Immature natural killer cell (primary cell): ENCODE measurements around the gene SMG6. TPM values are rescaled to one million over a fixed set of nuclear protein-coding genes. Genes with fewer than 3 reads are reported as not detected.

Source experiments
- DNase-seq, 3 donors: peaks; one replicate each; pipeline ENCODE4 v3.0.0; 2022; ENCODE audit warnings: mixed read lengths in 1 of 3
- H3K27ac Mint-ChIP-seq, 6 donors: one replicate each; pipeline ENCODE4 v1.8.0; 2020; ENCODE audit warnings: mixed read lengths in 6 of 6, mild to moderate bottlenecking in 5 of 6, inconsistent platforms in 4 of 6, moderate library complexity in 3 of 6
- H3K27me3 Mint-ChIP-seq, 3 donors: one replicate each; pipeline ENCODE4 v1.8.0; 2020 to 2021; ENCODE audit warnings: low read depth in 3 of 3, mild to moderate bottlenecking in 3 of 3, mixed read lengths in 3 of 3, moderate library complexity in 3 of 3, inconsistent platforms in 1 of 3
- H3K36me3 Mint-ChIP-seq, 3 donors: one replicate each; pipeline ENCODE4 v1.8.0; 2020; ENCODE audit warnings: mixed read lengths in 3 of 3, inconsistent platforms in 2 of 3, mild to moderate bottlenecking in 2 of 3
- H3K4me1 Mint-ChIP-seq, 2 donors: one replicate each; pipeline ENCODE4 v1.8.0; 2020; ENCODE audit warnings: inconsistent platforms in 2 of 2, mild to moderate bottlenecking in 2 of 2, mixed read lengths in 2 of 2, moderate library complexity in 1 of 2
- H3K4me3 Mint-ChIP-seq, 5 donors: one replicate each; pipeline ENCODE4 v1.8.0; 2020; ENCODE audit warnings: mild to moderate bottlenecking in 5 of 5, mixed read lengths in 5 of 5, inconsistent platforms in 3 of 5, moderate library complexity in 3 of 5
- H3K9me3 Mint-ChIP-seq, 6 donors: one replicate each; pipeline ENCODE4 v1.8.0; 2020; ENCODE audit warnings: mild to moderate bottlenecking in 6 of 6, mixed read lengths in 6 of 6, inconsistent platforms in 4 of 6, moderate library complexity in 3 of 6
- polyA plus RNA-seq, 3 donors: library from polyadenylated mRNA; unstranded; fragments of 300-500 nt; fragmentation: Illumina TruSeq; gene quantifications; one replicate each; pipeline ENCODE4 v1.2.3, GENCODE V29; 2021

The SMG6 gene
- polyA plus RNA-seq, result 1 to 10 TPM; 1.6 to 9.8 (median 4.7) TPM

DNA sequence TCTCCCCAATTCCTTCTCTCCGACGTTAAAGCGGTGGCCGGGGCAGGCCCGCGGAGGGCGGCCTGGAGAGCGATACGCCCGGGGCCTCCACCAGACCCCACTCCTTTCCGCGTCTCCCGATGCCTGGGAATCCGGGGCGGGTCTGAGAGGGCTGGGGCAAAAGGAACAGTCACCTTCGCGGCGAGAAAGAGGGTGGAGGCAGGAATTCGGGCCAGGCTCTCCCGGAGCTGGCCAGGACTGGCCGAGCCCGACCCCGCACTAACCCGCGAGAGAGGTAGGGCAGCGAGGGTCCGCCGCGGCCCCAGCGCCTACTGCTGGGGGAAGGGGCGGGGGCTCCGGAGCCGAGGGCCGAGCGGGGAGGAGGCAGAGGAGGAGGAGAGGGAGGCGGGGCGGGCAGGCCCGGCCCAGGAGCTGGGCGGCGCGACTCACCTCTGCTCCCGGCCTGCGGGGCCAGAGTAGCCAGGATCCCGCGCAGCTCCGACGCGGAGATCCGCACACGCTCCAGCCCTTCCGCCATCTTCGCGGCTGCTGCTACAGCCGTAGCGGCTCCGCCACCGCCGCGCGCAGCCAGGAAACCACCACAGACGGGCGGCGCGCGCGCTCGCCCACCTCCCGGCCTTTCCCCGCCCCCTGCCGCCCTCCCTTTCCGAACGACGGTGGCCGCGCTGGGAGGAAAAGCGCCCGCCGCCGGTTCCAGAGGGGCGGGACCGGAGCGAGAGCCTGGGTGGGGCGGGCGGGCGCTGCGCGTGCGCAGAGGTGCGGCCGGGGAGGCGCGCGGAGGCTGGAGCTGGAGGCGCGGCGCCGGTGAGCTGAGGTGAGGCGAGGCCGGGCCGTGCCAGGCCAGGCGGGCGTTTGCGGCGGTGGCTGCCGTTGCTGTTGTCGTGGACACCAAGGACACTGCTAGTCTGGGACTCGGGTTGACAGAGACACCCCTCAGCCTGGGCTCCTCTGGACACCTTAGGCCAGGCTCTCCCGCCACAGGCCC, at the start of gene SMG6, which contains the start of gene SRR:
Gene SMG6, minus strand, starts transcription at position 582 of the 985 bp plus-strand sequence. Its CDS starts 65 bp downstream, at position 517.
Gene SRR, plus strand, starts transcription at position 747 of the 985 bp plus-strand sequence. CDS start 11,611 bp downstream, outside the sequence.
- H3K27me3 Mint-ChIP-seq, result peaks cover 3 to 8% (median 4%) of the 10 kb centered on the region in 3 donors
- peak within 1 kb of the TSS; percentile 89 to 93 (median 92) for H3K4me3 Mint-ChIP-seq
- DNase-seq, result peak; percentile 89 to 93 (median 91)
- H3K9me3 Mint-ChIP-seq, result no peaks in the 10 kb centered on the region
- H3K27ac Mint-ChIP-seq, result peak within 1 kb of the TSS; percentile 72 to 93 (median 88)
- H3K4me1 Mint-ChIP-seq, result peaks cover 41 to 48% of the 10 kb centered on the region in 2 donors
- H3K36me3 Mint-ChIP-seq, result peaks cover 7 to 9% (median 8%) of the 10 kb centered on the region in 3 donors

- no peak overlapping the region for H3K27ac Mint-ChIP-seq
- H3K36me3 Mint-ChIP-seq, result no peaks in the 10 kb centered on the region
- no peak overlapping the region for H3K4me3 Mint-ChIP-seq
- H3K4me1 Mint-ChIP-seq, result peaks cover 16 to 20% of the 10 kb centered on the region in 2 donors
- no peaks in the 10 kb centered on the region for H3K9me3 Mint-ChIP-seq
- peaks cover 0 to 5% (median 0%) of the 10 kb centered on the region in 3 donors for H3K27me3 Mint-ChIP-seq
- no peak for DNase-seq
These were observed 47.7 kb upstream of the SMG6 start for GRCh38 chr17:2351269-2351668.

DNA sequence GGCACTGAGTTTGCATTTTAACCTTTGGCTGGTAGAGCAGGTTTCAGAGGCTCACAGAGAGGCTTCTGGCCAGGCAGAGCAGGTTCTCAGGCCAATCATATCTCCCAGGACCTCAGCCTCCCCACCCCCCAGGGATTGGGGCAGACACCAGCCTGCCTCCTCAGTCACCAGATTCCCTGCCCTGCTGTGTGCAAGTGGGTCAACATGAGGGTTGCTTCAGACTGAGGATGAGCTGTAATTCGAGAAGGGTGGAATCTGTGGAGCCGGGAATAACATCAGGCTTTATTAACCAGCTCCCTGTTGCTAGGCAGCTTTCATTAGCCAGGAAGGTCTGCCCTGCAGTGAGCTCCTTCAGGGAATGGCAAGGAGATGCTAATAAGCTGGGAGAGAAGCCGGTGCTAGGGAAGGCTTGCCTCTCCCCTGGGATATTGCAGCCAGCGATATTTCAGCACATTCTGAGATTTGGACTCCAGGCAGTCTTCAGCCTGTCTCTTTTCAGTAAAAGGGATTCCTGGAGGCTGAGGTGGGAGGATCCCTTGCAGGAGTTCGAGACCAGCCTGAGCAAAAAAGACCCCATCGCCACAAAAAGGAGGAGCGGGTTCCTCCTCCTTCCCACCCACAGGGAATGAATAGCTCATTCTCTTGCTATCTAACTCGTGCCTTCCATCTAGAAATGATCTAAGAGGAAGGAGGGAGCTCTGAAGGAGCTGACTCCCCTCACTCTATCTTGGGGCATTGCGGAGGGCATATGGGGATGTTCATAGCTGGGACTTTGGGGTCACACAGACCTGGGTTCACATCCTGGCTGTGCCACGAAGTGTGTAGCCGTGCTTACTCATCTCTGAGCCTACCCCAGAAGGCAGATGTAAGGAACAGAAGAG, 44.5 kb upstream of the SMG6 start:
- no peak overlapping the region for H3K27ac Mint-ChIP-seq
- H3K4me3 Mint-ChIP-seq, result no peak overlapping the region
- peaks cover 1 to 3% of the 10 kb centered on the region in 2 donors for H3K4me1 Mint-ChIP-seq
- peaks cover 0 to 4% (median 2%) of the 10 kb centered on the region in 3 donors for H3K27me3 Mint-ChIP-seq
- peaks cover 0 to 5% (median 4%) of the 10 kb centered on the region in 3 donors for H3K36me3 Mint-ChIP-seq
- H3K9me3 Mint-ChIP-seq, result no peaks in the 10 kb centered on the region
- no peak for DNase-seq

DNA sequence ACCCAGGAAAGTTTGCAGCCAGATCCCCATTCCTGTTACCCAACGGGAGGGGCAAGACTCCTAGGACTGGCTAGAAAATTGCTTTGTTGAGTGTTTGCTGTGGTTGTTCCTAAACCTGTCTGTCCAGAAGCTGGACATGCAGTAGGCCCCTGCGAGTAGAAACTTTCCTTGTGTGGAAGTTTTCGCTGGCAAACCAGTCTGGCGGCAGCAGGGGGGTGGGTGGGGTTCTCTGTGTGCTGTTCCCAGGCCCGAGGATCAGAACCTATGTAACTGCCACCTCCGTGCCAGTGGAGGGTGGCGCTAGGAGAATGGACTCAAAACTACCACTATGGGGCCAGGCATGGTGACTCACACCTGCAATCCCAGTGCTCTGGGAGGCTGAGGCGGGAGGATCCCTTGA, 42.9 kb upstream of the SMG6 start:
- Mint-ChIP-seq H3K9me3 (no peaks in the 10 kb centered on the region), H3K4me1 (no peaks in the 10 kb centered on the region), H3K27me3 (peaks cover 0 to 4% (median 2%) of the 10 kb centered on the region in 3 donors), H3K27ac (no peak overlapping the region), H3K36me3 (peaks cover 0 to 8% (median 5%) of the 10 kb centered on the region in 3 donors), H3K4me3 (no peak overlapping the region)
- DNase-seq, result no peak

GRCh38 chr17:2344528-2344927, 40.9 kb upstream of the SMG6 start:
- no peak overlapping the region for H3K4me3 Mint-ChIP-seq
- no peak for DNase-seq
- peaks cover 0 to 8% (median 5%) of the 10 kb centered on the region in 3 donors for H3K36me3 Mint-ChIP-seq
- H3K27ac Mint-ChIP-seq, result no peak overlapping the region
- H3K27me3 Mint-ChIP-seq, result peaks cover 0 to 2% (median 2%) of the 10 kb centered on the region in 3 donors
- peaks cover 0 to 3% of the 10 kb centered on the region in 2 donors for H3K4me1 Mint-ChIP-seq
- no peaks in the 10 kb centered on the region for H3K9me3 Mint-ChIP-seq

DNA sequence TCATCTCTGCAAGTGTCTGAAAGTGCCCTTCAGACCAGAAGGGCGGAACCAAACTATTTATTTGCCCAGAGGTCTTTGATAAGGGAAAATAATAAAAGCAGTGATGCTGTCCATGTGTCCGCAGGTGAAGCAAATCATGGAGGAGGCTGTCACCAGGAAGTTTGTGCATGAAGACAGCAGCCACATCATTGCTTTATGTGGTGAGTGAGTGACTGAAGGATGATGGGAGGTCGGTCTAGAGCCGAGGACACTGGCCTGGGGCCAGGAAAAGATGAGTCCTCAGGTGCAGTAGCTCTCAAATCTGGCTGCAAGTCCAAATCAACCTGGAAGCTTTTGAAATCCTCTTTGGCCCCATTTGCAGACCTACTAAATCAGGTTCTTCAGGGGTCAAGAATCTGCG, 39.8 kb upstream of the SMG6 start:
- Mint-ChIP-seq H3K27ac (no peak overlapping the region), H3K27me3 (peaks cover 0 to 3% (median 2%) of the 10 kb centered on the region in 3 donors), H3K36me3 (peaks cover 0 to 8% (median 5%) of the 10 kb centered on the region in 3 donors), H3K4me1 (peaks cover 3 to 4% of the 10 kb centered on the region in 2 donors), H3K4me3 (no peak overlapping the region), H3K9me3 (no peaks in the 10 kb centered on the region)
- DNase-seq, result no peak

DNA sequence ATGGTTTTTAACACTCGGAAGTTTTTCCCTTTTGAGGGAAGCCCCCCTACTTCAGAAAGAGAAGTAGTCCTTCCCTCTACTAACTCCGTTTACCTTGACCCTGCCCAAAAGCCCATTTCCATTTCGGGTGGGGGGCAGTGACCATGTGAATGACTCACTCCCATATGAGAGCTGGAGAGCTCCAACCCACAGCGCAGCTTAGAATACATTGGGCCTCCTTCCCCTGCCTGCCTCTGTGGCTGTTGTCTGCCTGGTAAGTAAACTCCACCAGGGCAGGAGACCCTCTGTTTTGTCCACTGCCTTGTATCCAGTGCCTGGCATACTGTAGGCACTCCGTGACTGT, 34.7 kb upstream of the SMG6 start:
- peaks cover 25 to 27% of the 10 kb centered on the region in 2 donors for H3K4me1 Mint-ChIP-seq
- H3K27me3 Mint-ChIP-seq, result peaks cover 0 to 4% (median 3%) of the 10 kb centered on the region in 3 donors
- H3K4me3 Mint-ChIP-seq, result peak overlapping the region; percentile 83 to 87 (median 85)
- peak overlapping the region; percentile 23 to 90 (median 80) for H3K27ac Mint-ChIP-seq
- no peaks in the 10 kb centered on the region for H3K9me3 Mint-ChIP-seq
- H3K36me3 Mint-ChIP-seq, result peaks cover 0 to 15% (median 10%) of the 10 kb centered on the region in 3 donors
- DNase-seq, result no peak

GRCh38 chr17:2337544-2338314, 34.1 kb upstream of the SMG6 start:
- H3K36me3 Mint-ChIP-seq, result peaks cover 0 to 15% (median 10%) of the 10 kb centered on the region in 3 donors
- H3K27ac Mint-ChIP-seq, result peak overlapping the region in 5 of 6 donors; percentile 23 to 90 (median 74)
- H3K9me3 Mint-ChIP-seq, result no peaks in the 10 kb centered on the region
- DNase-seq, result peak; percentile 56 to 62 (median 60)
- H3K27me3 Mint-ChIP-seq, result peaks cover 0 to 4% (median 3%) of the 10 kb centered on the region in 3 donors
- peaks cover 25 to 27% of the 10 kb centered on the region in 2 donors for H3K4me1 Mint-ChIP-seq
- peak overlapping the region; percentile 83 to 99 (median 87) for H3K4me3 Mint-ChIP-seq

DNA sequence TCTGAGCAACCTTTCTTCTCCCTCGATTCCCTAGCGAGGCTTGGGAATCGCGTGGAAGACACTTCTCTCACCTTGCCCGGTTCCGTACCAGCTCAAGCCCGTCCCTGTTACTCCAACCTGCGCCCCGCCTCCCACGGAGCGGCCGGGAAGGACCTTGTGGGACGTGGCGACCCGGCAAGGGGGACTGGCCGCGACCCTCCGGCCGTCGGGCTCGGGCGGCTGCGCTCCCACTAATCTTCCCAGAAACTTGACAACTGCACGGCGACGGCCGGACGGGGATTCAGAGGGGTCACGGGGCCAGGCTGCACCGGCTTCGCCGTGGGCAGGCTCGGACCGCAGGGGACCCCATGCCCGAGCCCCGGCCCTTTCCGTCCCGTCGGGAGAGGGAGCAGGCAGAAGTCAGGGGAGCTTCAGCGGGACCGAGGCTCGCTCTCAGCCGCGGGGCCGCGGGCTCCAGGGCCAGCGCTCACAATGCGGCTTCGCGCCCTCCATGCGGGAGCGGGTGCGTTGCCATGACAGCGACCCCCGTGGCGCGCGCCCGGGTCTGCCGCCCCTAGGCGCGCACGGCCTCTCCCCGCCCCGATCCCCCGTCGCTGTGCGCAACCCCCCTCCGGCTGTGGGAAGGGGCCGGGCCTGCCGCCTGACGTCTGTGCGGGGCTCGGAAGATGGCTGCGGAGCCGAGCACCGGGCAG, 33.4 kb upstream of the SMG6 start, which contains the start of gene SGSM2:
Gene SGSM2, plus strand, starts transcription at position 650 of the 692 bp plus-strand sequence. CDS start 188 bp downstream, outside the sequence.
- H3K27me3 Mint-ChIP-seq, result peaks cover 0 to 4% (median 3%) of the 10 kb centered on the region in 3 donors
- DNase-seq, result peak; percentile 73 to 75 (median 74)
- H3K36me3 Mint-ChIP-seq, result peaks cover 0 to 15% (median 10%) of the 10 kb centered on the region in 3 donors
- no peaks in the 10 kb centered on the region for H3K9me3 Mint-ChIP-seq
- peak within 1 kb of the TSS; percentile 87 to 97 (median 92) for H3K27ac Mint-ChIP-seq
- peaks cover 25 to 27% of the 10 kb centered on the region in 2 donors for H3K4me1 Mint-ChIP-seq
- H3K4me3 Mint-ChIP-seq, result peak within 1 kb of the TSS; percentile 97 to 99 (median 99)

DNA sequence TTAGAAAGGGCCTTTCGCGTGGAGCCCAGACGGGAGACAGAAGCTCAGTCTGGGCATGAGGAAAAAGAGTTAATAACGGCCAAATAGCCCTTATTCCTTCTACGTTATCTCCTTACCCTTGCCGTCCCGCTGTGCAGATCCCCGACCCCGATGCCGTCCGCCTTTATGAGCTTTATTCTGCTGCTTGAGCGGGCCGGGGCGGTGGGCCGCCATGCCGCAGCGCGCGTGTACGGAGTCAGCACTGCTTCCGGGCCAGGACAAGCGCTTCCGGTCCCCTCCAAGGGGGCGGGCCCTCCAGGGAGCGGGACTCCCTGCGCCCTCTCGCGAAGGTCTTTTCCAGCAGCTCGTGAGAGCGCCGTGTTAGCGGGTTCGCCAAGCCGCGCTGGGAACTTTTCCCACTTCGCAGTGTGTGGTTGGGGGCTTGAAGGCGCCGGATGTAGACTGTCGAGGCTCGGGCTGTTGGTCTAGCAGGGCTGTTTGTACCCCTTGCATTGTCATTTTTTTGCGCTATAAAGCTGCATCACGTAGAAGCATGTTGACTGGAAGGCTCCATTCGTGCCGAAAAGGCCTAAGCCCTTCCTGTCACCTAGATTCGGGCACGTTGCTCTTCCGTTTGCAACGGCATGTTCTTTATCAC, 32.7 kb upstream of the SMG6 start, which contains the start of gene TSR1:
Gene TSR1, minus strand, starts transcription at position 243 of the 637 bp plus-strand sequence. Its CDS starts 30 bp downstream, at position 213.
- DNase-seq, result peak; percentile 83 to 85 (median 83)
- H3K27me3 Mint-ChIP-seq, result peaks cover 0 to 4% (median 3%) of the 10 kb centered on the region in 3 donors
- H3K36me3 Mint-ChIP-seq, result peaks cover 0 to 11% (median 10%) of the 10 kb centered on the region in 3 donors
- H3K4me3 Mint-ChIP-seq, result peak within 1 kb of the TSS; percentile 97 to 99 (median 99)
- H3K27ac Mint-ChIP-seq, result peak within 1 kb of the TSS; percentile 87 to 97 (median 92)
- peaks cover 25 to 27% of the 10 kb centered on the region in 2 donors for H3K4me1 Mint-ChIP-seq
- no peaks in the 10 kb centered on the region for H3K9me3 Mint-ChIP-seq

GRCh38 chr17:2335726-2336214, 32.2 kb upstream of the SMG6 start:
- Mint-ChIP-seq H3K36me3 (peaks cover 0 to 11% (median 10%) of the 10 kb centered on the region in 3 donors), H3K4me1 (peaks cover 25 to 27% of the 10 kb centered on the region in 2 donors), H3K4me3 (peak overlapping the region; percentile 97 to 99 (median 99)), H3K27me3 (peaks cover 0 to 4% (median 3%) of the 10 kb centered on the region in 3 donors), H3K27ac (peak overlapping the region; percentile 87 to 97 (median 92)), H3K9me3 (no peaks in the 10 kb centered on the region)
- DNase-seq, result no peak
